Endothelial cell (in vitro differentiated cells): Measurements from ENCODE around the gene KCNQ1. TPM values are rescaled to one million over a fixed set of nuclear protein-coding genes. Genes with fewer than 3 reads are reported as not detected.

Source experiments
- DNase-seq: peaks from one replicate; pipeline ENCODE4 v3.0.0; 2021; ENCODE audit warnings: low spot score
- H3K27ac Mint-ChIP-seq: one replicate; pipeline ENCODE4 v1.8.0; 2021; ENCODE audit warnings: mixed read lengths, inconsistent platforms; ENCODE audit not compliant: unreplicated experiment
- H3K27me3 Mint-ChIP-seq: one replicate; pipeline ENCODE4 v1.8.0; 2021; ENCODE audit warnings: mild to moderate bottlenecking, moderate library complexity, mixed read lengths, inconsistent platforms; ENCODE audit not compliant: unreplicated experiment
- H3K36me3 Mint-ChIP-seq: one replicate; pipeline ENCODE4 v1.8.0; 2021; ENCODE audit warnings: mild to moderate bottlenecking, low read depth, mixed read lengths, inconsistent platforms; ENCODE audit not compliant: unreplicated experiment
- H3K4me1 Mint-ChIP-seq: one replicate; pipeline ENCODE4 v1.8.0; 2021; ENCODE audit warnings: mild to moderate bottlenecking, mixed read lengths, inconsistent platforms; ENCODE audit not compliant: unreplicated experiment
- H3K4me3 Mint-ChIP-seq: one replicate; pipeline ENCODE4 v1.8.0; 2021; ENCODE audit warnings: mild to moderate bottlenecking, mixed read lengths, inconsistent platforms; ENCODE audit not compliant: unreplicated experiment
- H3K9me3 Mint-ChIP-seq: one replicate; pipeline ENCODE4 v1.8.0; 2021; ENCODE audit warnings: mixed read lengths, inconsistent platforms; ENCODE audit not compliant: unreplicated experiment
- CTCF ChIP-seq: fragments of 200-600 bp; sonication (generic); IDR thresholded peaks from one replicate; pipeline ENCODE4 v1.5.0; 2021; ENCODE audit warnings: antibody characterized with exemption; ENCODE audit not compliant: unreplicated experiment
- total RNA-seq: library from RNA; stranded (reverse); fragmentation: NEBNext Ultra II Directional; extraction: Animal tissue kit (Norgen Biotek cat#: 25700); gene quantifications from one replicate; pipeline ENCODE4 v1.2.1, GENCODE V29; 2021; ENCODE audit not compliant: unreplicated experiment

Gene KCNQ1
- total RNA-seq, 1 donor from 2014 or later = 35.3 TPM

- no peaks in the 10 kb centered on the region for H3K36me3 Mint-ChIP-seq
- DNase-seq = peak; percentile 1
- H3K27me3 Mint-ChIP-seq = peaks cover 10% of the 10 kb centered on the region
- H3K4me3 Mint-ChIP-seq = no peak overlapping the region
- TF ChIP-seq CTCF = no peak
- no peaks in the 10 kb centered on the region for H3K4me1 Mint-ChIP-seq
- H3K27ac Mint-ChIP-seq = no peak overlapping the region
- H3K9me3 Mint-ChIP-seq = no peaks in the 10 kb centered on the region
Measured at GRCh38 chr11:2521081-2521732, 76.4 kb downstream of the KCNQ1 start.

- Mint-ChIP-seq H3K9me3 (no peaks in the 10 kb centered on the region), H3K4me3 (no peak overlapping the region), H3K27me3 (peaks cover 9% of the 10 kb centered on the region), H3K36me3 (no peaks in the 10 kb centered on the region), H3K4me1 (no peaks in the 10 kb centered on the region), H3K27ac (no peak overlapping the region)
- DNase-seq = peak; percentile 1
- TF ChIP-seq CTCF = no peak
Measured at GRCh38 chr11:2521733-2522630, 77.2 kb downstream of the KCNQ1 start.

- Mint-ChIP-seq H3K27me3 (peaks cover 9% of the 10 kb centered on the region), H3K27ac (no peak overlapping the region), H3K36me3 (no peaks in the 10 kb centered on the region), H3K4me3 (no peak overlapping the region), H3K4me1 (no peaks in the 10 kb centered on the region), H3K9me3 (no peaks in the 10 kb centered on the region)
- DNase-seq = peak; percentile 1
- no peak for TF ChIP-seq CTCF
Measured at GRCh38 chr11:2522631-2523255, 77.9 kb downstream of the KCNQ1 start.

GRCh38 chr11:2523821-2524391 is 79.1 kb downstream of the KCNQ1 start:
- Mint-ChIP-seq H3K36me3 (peaks cover 4% of the 10 kb centered on the region), H3K27ac (no peak overlapping the region), H3K4me1 (peaks cover 4% of the 10 kb centered on the region), H3K27me3 (peaks cover 9% of the 10 kb centered on the region), H3K4me3 (no peak overlapping the region), H3K9me3 (no peaks in the 10 kb centered on the region)
- no peak for TF ChIP-seq CTCF
- DNase-seq = no peak
